HepG2 (cell line): Measurements from ENCODE around the gene DUSP7. TPM values are rescaled to one million over a fixed set of nuclear protein-coding genes. Genes with fewer than 3 reads are reported as not detected.

Experiments used
- AGO2 ChIP-seq: fragments of 200-400 bp; formaldehyde crosslinking; optimal IDR thresholded peaks from 2 replicates; pipeline ENCODE3; 2017; ENCODE audit warnings: mild to moderate bottlenecking, low read depth, low read length, moderate library complexity
- GABPB1 ChIP-seq: IDR thresholded peaks from 2 replicates; pipeline ENCODE4 v1.6.1; 2016; ENCODE audit warnings: mild to moderate bottlenecking, missing genetic modification reagents, moderate library complexity, missing compliant biosample characterization
- GATAD1 ChIP-seq: IDR thresholded peaks from 2 replicates; pipeline ENCODE4 v1.6.1; 2016; ENCODE audit warnings: missing genetic modification reagents, missing compliant biosample characterization
- HIVEP1 ChIP-seq: sonication (generic); formaldehyde crosslinking; IDR thresholded peaks from 2 replicates; pipeline ENCODE4 v1.4.0; 2020; ENCODE audit warnings: mild to moderate bottlenecking, missing genetic modification reagents
- KAT2B ChIP-seq: fragments of 150-350 bp; IDR thresholded peaks from 2 replicates; pipeline ENCODE4 v1.6.1; 2014; ENCODE audit warnings: low read depth, low read length, borderline replicate concordance
- MBD4 ChIP-seq: IDR thresholded peaks from 2 replicates; pipeline ENCODE4 v1.6.1; 2012; ENCODE audit warnings: low read length, inconsistent platforms, borderline replicate concordance
- MEIS1 ChIP-seq: sonication (generic); formaldehyde crosslinking; IDR thresholded peaks from 2 replicates; pipeline ENCODE4 v1.9.0; 2021; ENCODE audit warnings: mild to moderate bottlenecking, missing genetic modification reagents, moderate library complexity, borderline replicate concordance
- MYNN ChIP-seq: sonication (generic); formaldehyde crosslinking; IDR thresholded peaks from 2 replicates; pipeline ENCODE4 v1.4.0; 2020; ENCODE audit warnings: mild to moderate bottlenecking, low read depth, missing genetic modification reagents
- NFKB2 ChIP-seq: sonication (generic); formaldehyde crosslinking; IDR thresholded peaks from 2 replicates; pipeline ENCODE4 v1.4.0; 2020; ENCODE audit warnings: missing genetic modification reagents, borderline replicate concordance
- NPAS2 ChIP-seq: sonication (generic); formaldehyde crosslinking; IDR thresholded peaks from 2 replicates; pipeline ENCODE4 v1.8.0; 2022; ENCODE audit warnings: mild to moderate bottlenecking, missing genetic modification reagents, borderline replicate concordance
- RFXAP ChIP-seq: sonication (generic); formaldehyde crosslinking; IDR thresholded peaks from 2 replicates; pipeline ENCODE4 v1.4.0; 2020; ENCODE audit warnings: missing genetic modification reagents, borderline replicate concordance
- SKI ChIP-seq: fragments of 450-650 bp; IDR thresholded peaks from one replicate; pipeline ENCODE4 v1.6.1; 2018; ENCODE audit warnings: mild to moderate bottlenecking; ENCODE audit not compliant: partially characterized antibody
- SRSF1 ChIP-seq: fragments of 200-400 bp; formaldehyde crosslinking; optimal IDR thresholded peaks from 2 replicates; pipeline ENCODE3; 2017; ENCODE audit warnings: mild to moderate bottlenecking, low read depth, low read length, moderate library complexity
- ZBTB20 ChIP-seq: sonication (generic); formaldehyde crosslinking; IDR thresholded peaks from 2 replicates; pipeline ENCODE4 v1.8.1; 2023; ENCODE audit warnings: missing genetic modification reagents, low read depth, mild to moderate bottlenecking, borderline replicate concordance
- ZC3H13 ChIP-seq: sonication (generic); formaldehyde crosslinking; IDR thresholded peaks from 2 replicates; pipeline ENCODE4 v1.8.1; 2023; ENCODE audit warnings: mild to moderate bottlenecking, missing genetic modification reagents, moderate library complexity
- ZNF20 ChIP-seq: sonication (generic); formaldehyde crosslinking; IDR thresholded peaks from 2 replicates; pipeline ENCODE4 v1.4.0; 2020; ENCODE audit warnings: mild to moderate bottlenecking, moderate library complexity, missing genetic modification reagents
- ZNF263 ChIP-seq: sonication (generic); formaldehyde crosslinking; IDR thresholded peaks from 2 replicates; pipeline ENCODE4 v1.4.0; 2020; ENCODE audit warnings: missing genetic modification reagents
- ZNF282 ChIP-seq: fragments of 450-650 bp; IDR thresholded peaks from 2 replicates; pipeline ENCODE4 v1.6.1; 2018; ENCODE audit not compliant: partially characterized antibody
- ZNF549 ChIP-seq: sonication (generic); formaldehyde crosslinking; IDR thresholded peaks from 2 replicates; pipeline ENCODE4 v1.5.0; 2020; ENCODE audit warnings: missing genetic modification reagents
- ZNF644 ChIP-seq: IDR thresholded peaks from 2 replicates; pipeline ENCODE4 v1.6.1; 2016; ENCODE audit warnings: low read depth
- ZNF709 ChIP-seq: sonication (generic); formaldehyde crosslinking; IDR thresholded peaks from 2 replicates; pipeline ENCODE4 v1.5.0; 2020; ENCODE audit warnings: mild to moderate bottlenecking, missing genetic modification reagents
- ZNF879 ChIP-seq: sonication (generic); formaldehyde crosslinking; IDR thresholded peaks from 2 replicates; pipeline ENCODE4 v1.8.1; 2023; ENCODE audit warnings: missing genetic modification reagents
- polyA plus RNA-seq, 8 experiments: library from polyadenylated mRNA; depleted of rRNA in 3 of 8; stranded (reverse) in 7 of 8; unstranded in 1 of 8; fragments of >200 nt; fragmentation: Illumina TruSeq in 4 of 8; extraction: Trizol in 4 of 8; gene quantifications; 2 replicates each; pipeline versions ENCODE4 v1.2.1 to v1.2.3, GENCODE V29; 2011 to 2016; ENCODE audit warnings: low read depth in 4 of 8, missing spikeins in 1 of 8, mixed read lengths in 1 of 8; ENCODE audit not compliant: insufficient read depth in 1 of 8
- total RNA-seq, 5 experiments: library from RNA; depleted of rRNA; stranded (reverse); fragments of >200 nt; fragmentation: Illumina TruSeq; extraction: Trizol; gene quantifications; 2 replicates each; pipeline ENCODE4 v1.2.3, GENCODE V29; 2016; ENCODE audit warnings: low read depth in 1 of 5
- TF ChIP-seq, protein P1 (sequence below): IDR thresholded peaks from 2 replicates; pipeline ENCODE4 v1.6.1; 2012; ENCODE audit warnings: inconsistent platforms
- TF ChIP-seq, protein P2 (sequence below), 2 experiments: fragments of 450-650 bp in 1 of 2; sonication (generic) in 1 of 2; formaldehyde crosslinking; IDR thresholded peaks; 2 replicates each; pipeline versions ENCODE4 v1.5.0 to v1.8.0; 2020 to 2022; ENCODE audit warnings: mild to moderate bottlenecking in 1 of 2, missing genetic modification reagents in 1 of 2
- TF ChIP-seq, protein P3 (sequence below): sonication (generic); formaldehyde crosslinking; IDR thresholded peaks from 2 replicates; pipeline ENCODE4 v1.8.0; 2022; ENCODE audit warnings: mild to moderate bottlenecking, missing genetic modification reagents; ENCODE audit not compliant: insufficient replicate concordance
- TF ChIP-seq, protein P4 (sequence below): IDR thresholded peaks from 2 replicates; pipeline ENCODE4 v1.6.1; 2016; ENCODE audit warnings: low read depth

Gene DUSP7
- total and polyA plus RNA-seq, 2 of the 13 experiments (the other 11 are each of a cell fraction or from before 2014, with no cell fraction given), result 6.6 to 8.8 TPM

DNA sequence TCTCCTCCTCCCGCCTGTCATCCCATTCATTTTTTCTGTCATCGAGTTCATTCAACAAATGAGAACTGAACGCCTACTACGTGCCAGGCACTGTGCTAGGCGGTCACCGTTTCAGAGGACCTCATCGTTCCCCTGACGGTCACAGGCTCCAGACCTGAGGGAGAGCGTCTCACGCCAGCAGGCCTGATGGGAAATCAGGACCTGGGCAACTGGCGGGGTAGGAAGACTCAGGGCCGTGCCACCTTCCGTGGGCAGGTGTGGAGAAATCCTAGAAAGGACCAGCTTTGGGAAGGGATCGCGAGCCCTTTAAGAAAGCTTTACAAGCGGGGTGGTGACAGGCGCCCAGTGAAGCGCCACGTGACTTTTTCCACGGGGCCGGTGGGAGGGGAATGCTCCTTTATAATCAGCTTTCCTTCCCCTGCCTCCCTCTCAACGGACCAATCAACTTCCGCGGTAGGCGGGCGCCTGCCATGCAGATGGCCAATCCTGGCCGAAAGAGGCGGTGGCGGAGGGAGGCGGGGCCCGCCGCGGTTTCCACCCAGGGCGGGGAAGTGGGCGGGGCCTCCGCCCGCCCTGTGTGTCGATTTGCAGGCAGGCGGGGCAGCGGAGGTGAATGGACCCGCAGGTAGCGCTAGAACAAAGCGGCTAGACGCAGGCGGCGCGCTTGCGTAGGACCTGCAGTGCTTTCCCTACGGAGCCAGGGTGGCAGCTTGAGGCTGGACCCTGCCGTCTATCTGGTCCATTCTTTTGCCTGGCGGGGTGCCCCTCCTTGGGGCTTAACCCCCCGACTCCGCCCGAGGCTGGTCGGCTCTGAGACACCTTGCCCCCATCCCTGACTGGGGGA lies 819 bp upstream of the DUSP7 start (continued):
- TF ChIP-seq, protein P1, sequence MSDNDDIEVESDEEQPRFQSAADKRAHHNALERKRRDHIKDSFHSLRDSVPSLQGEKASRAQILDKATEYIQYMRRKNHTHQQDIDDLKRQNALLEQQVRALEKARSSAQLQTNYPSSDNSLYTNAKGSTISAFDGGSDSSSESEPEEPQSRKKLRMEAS, result peak; percentile 84
- TF ChIP-seq NPAS2 (CRISPR knock-in tag) (no peak), ZNF282 (no peak), AGO2 (no peak), ZC3H13 (CRISPR knock-in tag) (no peak), ZBTB20 (CRISPR knock-in tag) (no peak), MBD4 (no peak), ZNF549 (CRISPR knock-in tag) (no peak), GATAD1 (CRISPR knock-in tag) (peak; percentile 36), ZNF20 (no peak), ZNF879 (CRISPR knock-in tag) (no peak), NFKB2 (CRISPR knock-in tag) (no peak), SRSF1 (peak; percentile 23), ZNF709 (CRISPR knock-in tag) (no peak), SKI (no peak), MEIS1 (CRISPR knock-in tag) (peak; percentile 63; the same call in 1 of the 2 replicates), HIVEP1 (CRISPR knock-in tag) (no peak), KAT2B (no peak), MYNN (CRISPR knock-in tag) (no peak), ZNF263 (CRISPR knock-in tag) (no peak), RFXAP (no peak), ZNF644 (CRISPR knock-in tag) (no peak), GABPB1 (CRISPR knock-in tag) (peak; percentile 75)
- TF ChIP-seq, protein P2, sequence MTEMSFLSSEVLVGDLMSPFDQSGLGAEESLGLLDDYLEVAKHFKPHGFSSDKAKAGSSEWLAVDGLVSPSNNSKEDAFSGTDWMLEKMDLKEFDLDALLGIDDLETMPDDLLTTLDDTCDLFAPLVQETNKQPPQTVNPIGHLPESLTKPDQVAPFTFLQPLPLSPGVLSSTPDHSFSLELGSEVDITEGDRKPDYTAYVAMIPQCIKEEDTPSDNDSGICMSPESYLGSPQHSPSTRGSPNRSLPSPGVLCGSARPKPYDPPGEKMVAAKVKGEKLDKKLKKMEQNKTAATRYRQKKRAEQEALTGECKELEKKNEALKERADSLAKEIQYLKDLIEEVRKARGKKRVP (CRISPR knock-in tag; IDR thresholded peaks at IDR 0.05), result no peak
- TF ChIP-seq, protein P3, sequence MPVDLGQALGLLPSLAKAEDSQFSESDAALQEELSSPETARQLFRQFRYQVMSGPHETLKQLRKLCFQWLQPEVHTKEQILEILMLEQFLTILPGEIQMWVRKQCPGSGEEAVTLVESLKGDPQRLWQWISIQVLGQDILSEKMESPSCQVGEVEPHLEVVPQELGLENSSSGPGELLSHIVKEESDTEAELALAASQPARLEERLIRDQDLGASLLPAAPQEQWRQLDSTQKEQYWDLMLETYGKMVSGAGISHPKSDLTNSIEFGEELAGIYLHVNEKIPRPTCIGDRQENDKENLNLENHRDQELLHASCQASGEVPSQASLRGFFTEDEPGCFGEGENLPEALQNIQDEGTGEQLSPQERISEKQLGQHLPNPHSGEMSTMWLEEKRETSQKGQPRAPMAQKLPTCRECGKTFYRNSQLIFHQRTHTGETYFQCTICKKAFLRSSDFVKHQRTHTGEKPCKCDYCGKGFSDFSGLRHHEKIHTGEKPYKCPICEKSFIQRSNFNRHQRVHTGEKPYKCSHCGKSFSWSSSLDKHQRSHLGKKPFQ (CRISPR knock-in tag), result no peak
- TF ChIP-seq, protein P4, sequence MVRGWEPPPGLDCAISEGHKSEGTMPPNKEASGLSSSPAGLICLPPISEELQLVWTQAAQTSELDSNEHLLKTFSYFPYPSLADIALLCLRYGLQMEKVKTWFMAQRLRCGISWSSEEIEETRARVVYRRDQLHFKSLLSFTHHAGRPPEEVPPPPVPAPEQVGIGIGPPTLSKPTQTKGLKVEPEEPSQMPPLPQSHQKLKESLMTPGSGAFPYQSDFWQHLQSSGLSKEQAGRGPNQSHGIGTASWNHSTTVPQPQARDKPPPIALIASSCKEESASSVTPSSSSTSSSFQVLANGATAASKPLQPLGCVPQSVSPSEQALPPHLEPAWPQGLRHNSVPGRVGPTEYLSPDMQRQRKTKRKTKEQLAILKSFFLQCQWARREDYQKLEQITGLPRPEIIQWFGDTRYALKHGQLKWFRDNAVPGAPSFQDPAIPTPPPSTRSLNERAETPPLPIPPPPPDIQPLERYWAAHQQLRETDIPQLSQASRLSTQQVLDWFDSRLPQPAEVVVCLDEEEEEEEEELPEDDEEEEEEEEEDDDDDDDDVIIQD (CRISPR knock-in tag), result 0 out of 2 replicates have a peak, but pooled peaks have one; percentile 14
